Measurements from ENCODE around the gene TBC1D22A.
"Not testable (repeated sequence)": the region's sequence is repeated elsewhere in the genome, so short reads cannot be mapped to it uniquely, and the experiment has no call there.

The TBC1D22A gene

GRCh38 chr22:47114813-47115517, 352.5 kb downstream of the TBC1D22A start:
- no peak for DNase-seq

GRCh38 chr22:47115518-47115890, 353.1 kb downstream of the TBC1D22A start:
- DNase-seq: no peak

- DNase-seq: no peak
Observed at GRCh38 chr22:47115921-47116320, 353.5 kb downstream of the TBC1D22A start.

GRCh38 chr22:47116426-47117341, 354.2 kb downstream of the TBC1D22A start:
- no peak for DNase-seq

DNA sequence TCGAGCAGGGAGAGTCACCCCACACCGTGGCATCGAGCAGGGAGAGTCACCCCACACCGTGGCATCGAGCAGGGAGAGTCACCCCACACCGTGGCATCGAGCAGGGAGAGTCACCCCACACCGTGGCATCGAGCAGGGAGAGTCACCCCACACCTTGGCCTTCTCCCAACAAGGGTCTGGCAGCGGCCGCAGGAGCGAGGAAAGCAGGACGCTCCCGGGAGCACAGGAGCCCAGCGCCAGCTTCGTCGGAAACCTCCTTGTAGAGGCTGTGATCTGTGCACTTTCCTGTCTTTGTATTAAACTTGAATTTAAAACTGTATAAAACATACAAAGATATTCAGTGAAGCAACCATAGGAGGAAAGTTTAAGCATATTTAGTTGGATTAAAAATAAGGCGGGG, 355.0 kb downstream of the TBC1D22A start:
- not testable (repeated sequence) for DNase-seq

GRCh38 chr22:47119181-47119580, 356.7 kb downstream of the TBC1D22A start:
- no peak for DNase-seq

- no peak for DNase-seq
Observed at GRCh38 chr22:47120399-47120798, 357.9 kb downstream of the TBC1D22A start.

DNA sequence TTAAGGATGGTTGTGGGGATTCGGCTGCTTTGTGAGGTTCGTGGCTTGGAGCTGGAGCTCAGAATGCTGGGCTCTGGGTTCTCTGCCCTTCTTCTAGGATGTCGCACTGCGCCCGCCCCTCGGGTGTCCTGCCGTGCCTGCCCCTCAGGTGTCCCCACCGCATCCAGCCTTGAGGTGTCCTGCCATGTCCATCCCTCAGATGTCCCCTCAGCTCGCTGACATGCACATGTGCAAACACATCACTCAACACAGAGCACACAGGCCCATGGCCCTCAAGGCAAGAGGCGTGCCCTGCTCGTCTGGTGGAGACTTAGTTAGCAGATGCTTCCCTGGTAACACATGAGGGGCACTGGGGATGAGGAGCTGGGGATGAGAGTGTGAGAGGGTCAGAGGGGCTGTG, 359.3 kb downstream of the TBC1D22A start:
- no peak for DNase-seq

DNA sequence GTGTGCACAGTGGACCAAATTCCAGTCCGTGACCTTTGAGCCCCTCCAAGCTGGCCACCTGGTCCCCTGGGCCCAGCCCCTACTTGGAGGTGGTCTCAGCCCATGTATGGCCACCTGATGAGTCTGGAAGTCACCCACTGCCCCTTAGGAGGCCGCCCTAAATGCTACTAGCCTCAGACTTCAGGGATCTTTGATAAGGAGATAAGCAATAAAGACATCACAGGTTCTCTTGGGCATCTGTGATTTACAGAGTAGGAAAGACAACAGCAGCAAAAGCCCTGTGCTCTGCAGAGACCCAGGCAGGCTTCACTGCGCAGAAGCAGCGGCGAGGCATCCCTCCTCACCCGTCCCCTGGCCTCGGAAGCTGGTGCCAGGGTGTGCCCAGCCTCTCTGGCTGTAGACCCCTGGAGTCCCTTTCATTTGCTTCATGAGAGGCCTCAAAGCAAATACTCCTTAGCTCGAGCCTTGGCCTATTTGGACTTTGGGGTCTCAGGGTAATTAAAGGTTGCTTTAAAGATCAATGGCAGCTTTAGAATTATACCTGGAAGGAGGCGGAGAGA, 360.1 kb downstream of the TBC1D22A start:
- no peak for DNase-seq

- no peak for DNase-seq
Observed at GRCh38 chr22:47123006-47123826, 360.8 kb downstream of the TBC1D22A start.

DNA sequence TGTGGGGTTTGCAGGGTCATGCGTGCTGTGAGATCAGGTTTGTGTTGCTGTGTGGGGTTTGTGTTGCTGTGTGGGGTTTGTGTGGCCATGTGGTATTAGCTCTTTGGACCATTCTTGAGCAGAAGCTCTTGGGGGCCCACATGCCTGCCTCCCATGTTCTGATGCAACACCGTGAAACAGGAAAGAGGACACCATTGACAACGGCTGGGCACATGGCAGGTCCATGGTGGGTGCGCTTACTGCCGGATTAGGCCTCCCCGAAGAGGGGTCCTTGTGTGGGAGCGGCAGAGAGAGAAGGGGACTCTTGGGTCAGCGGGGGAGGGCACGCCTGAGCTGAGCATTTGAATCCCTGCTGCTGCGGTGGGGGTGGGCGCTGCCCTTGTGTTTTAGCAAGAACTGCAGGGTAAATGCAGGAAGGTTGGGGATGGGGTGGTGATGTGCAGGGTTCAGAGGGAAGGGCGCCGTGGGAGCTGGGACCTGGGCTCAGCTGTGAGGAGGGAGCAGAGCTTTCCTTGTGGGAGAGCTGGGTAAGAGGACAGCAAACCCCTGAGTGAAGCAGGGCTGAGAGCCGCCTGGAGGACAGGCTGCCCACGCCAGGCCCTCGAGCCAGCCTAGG, 361.5 kb downstream of the TBC1D22A start:
- no peak for DNase-seq

DNA sequence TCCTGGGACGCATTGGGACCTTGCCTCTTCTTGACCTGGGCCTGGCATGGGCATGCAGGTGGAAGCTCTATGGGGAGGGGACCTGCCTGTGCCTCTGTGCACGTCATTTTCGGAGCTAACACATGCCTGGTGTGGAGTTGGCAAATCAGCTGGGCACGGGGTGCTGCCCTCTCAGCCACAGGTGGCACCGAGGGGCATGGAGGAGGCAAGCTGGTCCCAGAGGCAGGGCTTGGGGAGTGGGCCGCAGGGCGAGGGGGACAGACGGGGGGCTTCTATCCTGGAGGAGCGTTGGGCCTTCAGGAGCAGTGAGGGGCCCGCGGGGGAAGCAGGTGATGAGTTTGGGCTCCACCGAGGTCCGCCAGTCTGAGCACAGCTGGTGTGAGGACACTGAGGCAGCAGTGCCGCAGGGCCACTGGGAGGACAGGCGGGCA, 362.0 kb downstream of the TBC1D22A start:
- DNase-seq: no peak

DNA sequence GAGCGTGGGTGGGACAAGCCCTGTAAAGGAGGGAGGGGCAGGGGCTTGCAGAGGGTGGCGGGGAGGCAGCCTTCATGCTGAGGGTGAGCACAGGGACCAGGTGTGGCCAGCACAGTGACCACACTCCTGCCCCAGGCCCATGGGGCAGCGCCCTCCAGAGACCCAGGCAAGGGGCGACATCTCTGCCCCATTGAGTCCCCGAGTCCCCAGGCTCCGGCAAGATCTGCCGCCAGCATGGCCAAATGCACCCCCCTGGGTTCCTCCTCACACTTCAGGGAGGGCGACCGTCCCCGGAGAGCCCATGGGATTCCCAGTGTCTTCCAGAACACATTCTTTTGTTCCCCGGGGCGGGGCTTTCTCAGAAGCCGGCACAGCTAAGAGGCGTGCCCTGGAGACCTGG, 362.5 kb downstream of the TBC1D22A start:
- no peak for DNase-seq

DNA sequence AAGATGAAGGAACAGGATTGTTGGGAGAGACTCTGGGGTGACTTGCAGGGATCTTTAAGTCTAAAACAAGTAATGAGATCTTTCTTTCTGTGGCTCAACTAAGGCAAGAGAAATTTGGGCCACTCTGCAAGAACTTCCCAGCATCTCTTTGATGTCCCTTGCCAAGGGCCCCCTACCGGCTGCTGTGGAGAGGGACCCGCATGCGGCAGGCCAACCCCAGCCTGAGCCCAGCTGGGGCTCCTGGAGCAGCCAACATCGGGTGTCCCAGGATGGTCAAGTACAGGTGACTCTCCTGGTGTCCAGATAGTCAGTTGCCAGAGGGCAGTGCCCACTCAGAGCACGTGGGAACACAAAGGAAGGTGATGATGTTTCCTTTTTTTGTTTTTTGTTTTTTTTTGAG, 363.2 kb downstream of the TBC1D22A start:
- DNase-seq: no peak

- no peak for DNase-seq
Observed at GRCh38 chr22:47126344-47126811, 363.9 kb downstream of the TBC1D22A start.

GRCh38 chr22:47127441-47127871, 365.0 kb downstream of the TBC1D22A start:
- no peak for DNase-seq

GRCh38 chr22:47128216-47128615, 365.8 kb downstream of the TBC1D22A start:
- DNase-seq: no peak

DNA sequence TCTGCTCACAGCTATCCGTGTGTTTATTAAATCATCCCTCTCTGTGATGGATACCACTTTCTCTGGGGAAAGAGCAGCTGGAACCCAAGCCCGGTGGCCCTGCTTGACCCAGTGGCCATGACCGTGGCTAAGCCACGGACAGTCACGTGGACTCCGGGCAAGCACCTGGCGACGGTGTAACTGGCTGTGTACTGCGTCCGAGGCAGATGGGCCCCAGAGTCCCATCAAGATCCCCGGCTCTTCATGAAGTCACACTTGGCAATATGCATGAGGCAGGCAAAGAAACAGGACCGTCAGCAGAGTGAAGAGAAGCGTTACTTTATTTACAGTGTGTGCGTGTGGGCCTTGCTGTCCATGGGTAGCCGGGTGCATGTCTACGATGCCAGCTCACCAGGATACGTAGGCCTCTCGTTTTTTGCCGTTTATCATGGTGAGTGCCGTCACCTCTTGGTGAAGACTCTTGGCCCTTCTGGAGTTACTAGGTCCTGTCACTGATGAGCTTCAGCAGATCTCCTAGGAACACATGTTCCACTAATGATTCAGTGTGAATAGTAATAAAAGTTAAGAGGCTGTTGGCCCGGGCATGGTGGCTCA, 366.3 kb downstream of the TBC1D22A start:
- no peak for DNase-seq

DNA sequence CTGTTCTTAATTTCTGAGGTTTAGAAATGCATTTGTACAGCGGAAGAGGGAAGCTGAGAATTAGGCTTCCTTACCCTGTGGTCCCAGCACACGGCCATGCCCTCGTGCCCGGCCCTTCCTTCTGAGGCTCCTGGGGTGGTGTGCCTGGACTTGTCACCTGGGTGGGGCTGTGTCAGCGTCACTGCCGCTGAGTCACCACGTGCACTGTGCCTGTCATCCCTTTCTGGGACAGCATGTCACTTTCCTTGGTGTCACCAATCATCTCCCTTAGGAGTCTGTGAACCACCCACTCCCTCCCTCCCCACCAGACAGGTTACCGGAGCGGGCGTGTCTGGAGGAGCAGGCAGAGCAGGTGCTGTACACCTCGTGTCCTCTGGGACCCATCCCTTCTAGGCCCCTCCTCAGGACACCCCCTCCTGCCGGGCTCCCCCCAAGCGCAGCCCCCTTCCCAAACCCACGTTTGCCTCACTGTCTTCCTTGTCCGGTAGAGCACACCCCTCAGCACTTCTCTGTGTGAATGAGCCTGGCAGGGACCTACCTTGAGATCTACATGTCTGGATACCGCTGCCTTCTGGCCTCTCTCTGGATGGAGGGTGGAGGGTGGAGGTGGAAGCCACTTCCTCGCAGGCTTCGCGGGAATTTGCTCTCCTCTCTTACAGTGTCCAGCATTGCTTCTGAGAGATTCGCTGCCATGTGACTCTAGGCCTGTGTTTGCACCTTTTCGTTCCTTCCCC, 367.6 kb downstream of the TBC1D22A start:
- DNase-seq: peak in 1 of 2 experiments; percentile 11

DNA sequence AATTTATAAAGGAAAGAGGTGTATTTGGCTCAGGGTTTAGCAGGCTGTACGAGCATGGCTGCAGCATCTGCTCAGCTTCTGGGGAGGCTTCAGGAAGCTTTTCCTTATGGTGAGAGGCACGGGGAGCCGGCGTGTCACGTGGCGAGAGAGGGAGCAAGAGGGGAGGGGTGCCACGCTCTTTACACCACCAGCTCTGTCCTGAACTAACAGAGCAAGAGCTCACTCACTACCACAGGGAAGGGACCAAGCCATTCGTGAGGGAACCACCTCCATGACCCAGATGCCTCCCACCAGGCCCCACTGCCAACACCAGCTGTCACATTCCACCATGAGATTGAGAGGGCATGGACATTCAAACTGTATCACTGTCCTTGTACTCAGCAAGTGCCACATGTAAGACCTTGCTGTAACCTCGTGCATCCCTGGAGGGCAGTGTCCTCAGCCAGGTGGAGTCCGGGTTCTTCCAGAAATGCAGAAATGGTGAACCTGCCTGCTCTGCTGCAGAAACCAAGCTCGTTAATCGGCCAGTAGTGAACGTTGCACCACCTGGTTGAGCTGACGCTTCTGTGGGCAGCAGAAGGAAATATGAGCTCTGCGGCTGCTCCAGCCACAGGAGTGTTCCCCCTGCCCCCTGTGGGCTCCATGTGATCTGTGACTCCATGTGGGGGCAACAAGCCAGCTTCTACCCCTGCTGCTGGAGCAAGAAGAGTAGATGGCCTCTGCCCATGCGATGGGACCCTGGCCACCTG, 368.6 kb downstream of the TBC1D22A start:
- DNase-seq: no peak
